Femur (tissue), 1 donor: ENCODE measurements around the gene RXRA.

Experiments
- DNase-seq: peaks from one replicate; pipeline ENCODE4 v3.0.0-alpha.2; 2017

RXRA gene

DNA sequence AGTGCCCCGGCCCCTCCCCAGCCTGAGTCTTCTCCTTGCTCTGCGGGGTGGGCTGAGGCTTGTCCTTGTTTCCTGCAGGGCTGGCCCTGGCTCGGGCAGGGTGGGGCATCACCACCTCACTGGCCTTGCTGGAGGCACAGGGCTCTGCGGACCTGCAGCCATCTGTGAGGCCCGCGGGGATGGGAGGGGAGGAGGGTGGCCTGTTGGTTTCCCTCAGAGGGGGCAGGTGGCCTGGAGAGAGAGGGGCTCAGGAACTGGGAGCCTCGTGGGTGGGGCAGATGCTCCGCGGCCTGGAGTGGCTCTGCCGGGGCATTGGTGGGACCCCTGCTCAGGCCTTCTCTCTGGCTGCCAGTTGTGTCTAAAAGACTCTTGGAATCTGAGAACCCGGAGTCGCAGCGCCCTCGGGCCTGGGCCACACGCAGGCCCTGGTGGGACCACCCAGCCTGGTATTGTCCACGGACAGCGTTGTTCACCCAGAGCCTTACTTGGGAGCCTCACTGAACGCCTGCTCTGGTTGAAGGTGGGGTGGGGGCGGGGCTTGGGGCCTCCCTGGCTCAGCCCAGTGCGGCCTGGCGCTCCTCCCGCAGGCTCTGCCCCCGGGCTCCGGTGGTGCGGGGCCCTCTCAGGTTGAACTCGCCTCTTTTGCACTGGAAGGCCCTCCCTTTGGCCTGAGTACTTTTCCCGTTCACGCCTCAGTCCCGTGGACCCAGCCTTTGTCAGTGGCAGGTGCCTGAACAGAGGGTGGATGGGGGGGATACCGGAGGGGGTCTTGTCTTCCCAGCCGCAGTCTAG is 111.3 kb downstream of the RXRA start:
- DNase-seq, result peak; percentile 43

DNA sequence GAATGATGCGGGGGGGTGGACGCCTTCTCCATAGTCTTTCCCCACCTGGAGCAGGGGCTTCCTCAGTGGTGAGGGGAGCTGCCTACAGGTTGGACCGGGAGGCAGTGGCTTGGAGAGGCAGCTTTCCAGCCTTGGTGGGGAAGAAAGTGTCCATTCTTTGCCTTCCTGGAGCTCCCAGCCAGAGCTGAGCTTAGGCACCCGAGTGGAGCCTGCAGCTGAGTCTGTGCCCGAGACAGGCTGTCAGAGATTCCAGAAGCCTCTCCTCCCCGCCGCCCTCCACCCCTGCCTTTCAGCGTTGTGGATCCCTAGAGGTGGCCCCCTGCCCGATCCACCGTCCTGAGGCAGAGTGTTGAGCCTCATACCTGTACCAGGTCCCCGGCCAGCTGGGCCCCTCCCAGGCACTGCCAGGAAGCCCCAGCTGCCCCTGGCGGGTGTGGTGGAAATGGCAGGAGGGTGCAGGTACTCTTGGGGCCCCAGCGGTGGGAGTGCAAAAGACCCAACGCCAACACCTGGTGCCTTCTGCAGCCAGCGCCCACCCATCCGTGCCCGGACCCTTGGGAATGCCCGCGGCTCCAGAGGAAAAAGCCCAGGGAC is 112.0 kb downstream of the RXRA start:
- DNase-seq, result no peak

DNA sequence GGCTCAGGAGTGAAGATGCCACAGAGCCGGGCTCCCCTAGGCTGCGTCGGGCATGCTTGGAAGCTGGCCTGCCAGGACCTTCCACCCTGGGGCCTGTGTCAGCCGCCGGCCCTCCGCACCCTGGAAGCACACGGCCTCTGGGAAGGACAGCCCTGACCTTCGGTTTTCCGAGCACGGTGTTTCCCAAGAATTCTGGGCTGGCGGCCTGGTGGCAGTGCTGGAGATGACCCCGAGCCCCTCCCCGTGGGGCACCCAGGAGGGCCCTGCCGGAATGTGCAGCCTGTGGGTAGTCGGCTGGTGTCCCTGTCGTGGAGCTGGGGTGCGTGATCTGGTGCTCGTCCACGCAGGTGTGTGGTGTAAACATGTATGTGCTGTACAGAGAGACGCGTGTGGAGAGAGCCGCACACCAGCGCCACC is 113.1 kb downstream of the RXRA start:
- no peak for DNase-seq

DNA sequence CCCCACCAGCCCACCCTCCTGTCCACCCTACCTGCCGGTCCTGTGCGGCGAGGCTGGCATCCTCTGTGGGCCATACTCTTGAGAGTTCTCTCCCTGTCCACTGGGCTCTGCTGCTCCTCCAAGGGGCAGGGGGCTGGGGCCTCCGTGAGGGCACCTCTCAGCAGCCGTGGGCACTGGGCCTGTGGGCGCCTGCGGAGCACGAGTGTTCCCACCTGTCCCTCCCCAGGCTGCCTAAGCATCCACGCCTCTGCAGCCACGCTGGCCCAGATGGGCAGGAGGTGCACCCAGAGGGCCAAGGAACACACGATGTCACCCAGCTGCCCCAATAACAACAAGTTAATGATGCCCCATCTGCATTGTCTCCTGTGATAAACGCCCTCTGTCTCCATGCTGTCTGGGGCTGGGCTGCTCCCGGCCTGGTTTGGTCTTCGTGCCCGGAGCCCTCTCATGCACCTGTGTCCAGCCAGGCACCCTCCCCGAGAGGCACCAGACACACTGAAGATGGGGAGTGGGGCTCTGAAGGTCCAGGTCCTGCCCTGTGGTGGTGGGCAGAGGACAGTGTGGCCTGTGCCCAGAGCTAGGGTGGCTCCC is 114.5 kb downstream of the RXRA start:
- DNase-seq, result no peak

DNA sequence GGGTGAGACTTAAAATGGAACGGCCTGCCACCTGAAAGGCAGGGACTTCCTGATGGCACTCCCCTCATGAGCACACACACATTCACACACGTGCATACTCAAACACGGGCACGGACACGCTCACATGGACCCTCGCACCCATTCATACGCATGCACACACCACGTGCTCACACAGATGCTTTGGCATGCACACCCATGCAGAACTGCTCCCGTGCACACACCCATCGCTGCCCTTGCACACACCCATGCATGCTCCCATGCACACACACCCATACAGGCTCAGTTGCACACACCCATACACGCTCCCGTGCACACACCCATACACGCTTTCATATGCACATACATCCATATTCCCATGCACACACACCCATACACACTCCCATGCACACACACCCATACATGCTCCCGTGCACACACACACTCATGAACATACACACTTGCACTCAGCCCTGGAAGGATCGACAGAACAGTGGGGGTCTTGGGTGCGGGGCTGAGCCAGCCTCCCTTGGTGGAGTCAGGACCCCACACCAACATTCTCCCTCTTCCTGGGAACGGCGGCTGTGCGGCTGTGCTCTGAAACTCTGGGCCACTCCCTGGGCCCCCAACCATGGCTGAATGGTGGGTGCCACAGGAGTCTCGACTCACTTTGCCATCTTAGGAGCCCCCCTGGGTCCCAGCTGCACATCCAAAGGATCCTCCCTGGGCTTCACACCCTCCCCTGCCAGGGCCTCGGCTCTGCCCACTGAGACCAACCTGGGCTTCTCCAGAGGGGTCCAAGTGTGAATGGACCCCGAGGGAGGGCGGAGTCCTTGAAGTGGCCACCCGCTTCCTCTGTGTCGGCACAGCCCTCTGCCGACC is 115.2 kb downstream of the RXRA start:
- DNase-seq, result no peak

DNA sequence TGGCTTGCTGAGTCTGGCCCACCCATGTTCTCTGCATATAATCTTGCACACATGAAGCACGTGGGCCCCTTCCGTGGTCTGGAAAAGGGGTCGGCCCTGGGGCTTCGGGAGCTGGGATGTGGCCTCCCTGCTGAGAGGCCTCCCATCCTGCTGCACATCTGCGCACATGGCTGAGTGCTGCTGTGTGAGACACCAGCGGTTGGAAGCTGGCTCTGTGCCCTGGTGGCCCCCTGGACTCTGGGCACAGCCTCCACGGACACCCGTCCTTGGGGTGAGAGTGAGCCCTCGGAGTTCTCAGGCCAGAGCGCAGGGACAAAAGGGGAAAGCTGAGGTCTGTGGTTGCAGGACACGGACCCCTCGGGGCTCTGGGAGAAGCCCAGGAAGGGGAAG is 115.8 kb downstream of the RXRA start:
- DNase-seq, result peak; percentile 70

DNA sequence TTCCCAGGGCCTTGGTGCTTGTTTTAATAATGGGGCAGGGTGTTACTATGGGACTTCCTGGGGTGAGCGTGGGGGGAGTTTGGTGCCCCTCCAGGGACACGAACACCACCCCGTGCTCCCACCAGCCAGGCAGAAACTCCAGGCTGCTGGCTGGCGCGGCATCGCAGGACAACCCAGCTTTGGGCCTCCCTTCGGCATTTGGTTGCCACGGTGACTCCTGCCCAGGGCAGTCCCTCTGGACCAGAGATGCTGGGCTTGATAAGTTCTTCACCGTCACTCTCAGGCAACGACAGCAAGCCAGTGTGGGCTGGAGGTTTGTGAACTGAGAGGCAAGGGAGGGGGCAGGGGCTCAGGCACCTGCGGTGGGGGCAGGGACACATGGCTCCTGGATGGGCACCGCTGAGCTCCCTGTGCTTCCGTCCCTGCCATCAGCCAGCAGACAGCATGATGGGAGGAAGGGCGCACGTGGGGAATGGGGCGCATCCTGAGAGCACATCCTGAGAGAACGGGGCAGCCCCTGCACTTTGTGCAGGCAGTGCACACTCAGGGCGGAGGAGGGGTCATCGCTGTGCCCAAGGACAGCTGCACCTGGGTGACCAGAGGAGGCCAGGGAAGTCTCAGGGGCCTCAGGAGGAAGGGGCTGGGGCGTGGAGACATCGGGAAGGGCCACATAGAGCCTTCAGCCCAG is 116.4 kb downstream of the RXRA start:
- DNase-seq, result peak; percentile 58

DNA sequence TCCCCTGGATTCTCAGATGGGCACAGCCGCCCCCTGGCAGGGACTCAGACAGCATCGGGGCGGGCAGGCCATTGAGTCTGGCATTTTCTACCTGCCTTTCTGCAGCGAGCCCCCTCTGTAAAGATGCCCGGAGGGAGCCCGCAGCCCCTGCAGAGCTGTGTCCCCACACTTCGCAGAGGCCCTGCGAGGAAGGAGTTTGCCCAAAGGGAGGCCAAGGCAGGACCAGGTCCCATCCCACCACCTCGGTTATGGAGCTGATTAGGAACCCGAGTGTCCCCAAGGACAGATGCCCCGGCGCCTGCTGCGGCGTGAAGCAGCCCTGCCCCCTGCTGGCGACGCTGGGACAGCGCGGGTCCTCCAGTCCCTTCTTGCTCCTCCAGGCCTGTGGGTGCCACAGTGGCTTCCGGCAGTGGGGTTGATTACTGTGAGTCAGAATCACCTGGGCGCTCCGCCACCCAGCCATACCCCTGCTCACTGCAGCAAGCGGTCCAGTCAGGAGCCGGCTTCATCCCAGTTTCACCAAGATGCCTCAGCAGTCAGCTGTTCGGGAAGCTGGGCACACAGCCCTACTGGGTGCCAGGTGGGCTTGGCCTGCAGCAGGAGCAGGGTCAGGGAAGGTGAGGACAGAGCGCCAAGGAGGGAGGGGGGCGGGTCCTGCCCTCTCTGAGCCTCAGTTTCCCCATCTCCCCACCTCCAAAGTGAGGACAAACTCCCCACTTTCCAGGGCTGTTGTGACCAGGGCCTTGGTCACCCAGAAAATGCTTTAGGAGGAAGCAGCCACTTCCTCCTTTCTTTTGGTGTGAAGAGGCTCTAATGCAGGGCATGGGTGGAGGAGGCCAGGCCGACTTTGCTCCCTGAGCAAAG is 117.2 kb downstream of the RXRA start:
- peak; percentile 88 for DNase-seq

DNA sequence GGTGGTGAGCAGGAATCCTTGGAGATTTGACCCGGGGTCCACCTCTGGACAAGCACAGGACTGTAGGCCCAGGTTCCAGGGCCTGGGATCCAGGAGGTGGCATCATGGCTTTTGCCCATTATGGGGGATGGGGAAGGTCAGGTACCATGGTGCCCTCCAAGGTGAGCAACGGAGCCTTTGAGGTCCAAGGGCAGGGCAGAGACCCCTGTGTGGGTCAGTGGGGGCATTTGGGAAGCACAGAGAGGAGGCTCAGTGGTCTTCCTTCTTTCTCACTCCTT is 117.7 kb downstream of the RXRA start:
- DNase-seq, result no peak

DNA sequence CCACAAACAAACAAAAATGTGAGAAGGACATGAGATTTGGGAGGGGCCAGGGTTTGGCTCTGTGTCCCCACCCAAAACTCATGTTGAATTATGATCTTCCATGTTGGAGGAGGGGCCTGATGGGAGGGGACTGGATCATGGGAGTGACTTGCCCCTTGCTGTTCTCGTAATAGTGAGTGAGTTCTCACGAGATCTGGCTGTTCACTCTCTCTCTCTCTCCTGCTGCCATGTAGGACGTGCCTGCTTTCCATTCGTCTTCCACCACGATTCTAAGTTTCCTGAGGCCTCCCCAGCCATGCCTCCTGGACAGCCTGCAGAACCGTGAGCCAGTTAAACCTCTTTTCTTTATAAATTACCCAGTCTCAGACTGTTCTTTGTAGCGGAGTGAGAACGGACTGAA is 118.7 kb downstream of the RXRA start:
- no peak for DNase-seq

DNA sequence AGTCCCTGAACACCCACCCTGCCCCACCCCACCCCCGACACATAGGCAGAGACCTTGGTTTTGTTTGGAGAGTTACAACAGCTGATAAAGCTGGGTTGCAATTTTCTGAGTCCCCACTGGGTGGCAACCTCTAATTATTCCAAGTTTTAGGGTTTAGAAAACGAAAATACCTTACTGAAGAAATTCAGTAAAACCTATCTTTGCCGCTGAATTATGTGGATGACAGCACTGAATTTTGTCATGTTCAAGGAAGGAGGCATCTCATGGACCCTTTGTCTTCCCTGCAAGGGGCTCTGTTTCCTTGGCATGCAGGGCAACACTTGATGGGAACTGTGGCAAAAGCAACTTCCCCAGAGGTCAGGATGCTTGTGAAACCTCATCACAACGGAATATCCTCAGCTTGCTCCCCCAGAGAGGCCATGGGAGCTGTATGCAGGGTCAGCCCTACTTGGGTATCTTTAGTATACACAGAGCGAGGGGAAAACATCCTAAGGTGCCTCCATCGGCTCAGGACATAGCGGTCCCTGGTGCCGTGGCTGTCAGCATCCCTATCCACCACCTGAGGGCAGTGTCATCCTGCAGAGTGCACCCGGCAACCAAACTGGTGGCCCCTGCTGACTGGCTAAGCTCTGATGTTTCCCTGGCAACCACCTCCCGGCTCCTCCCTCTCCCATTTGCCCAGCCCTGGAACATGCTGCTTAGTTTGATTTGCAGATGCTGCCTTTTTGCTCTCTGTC is 123.1 kb downstream of the RXRA start:
- DNase-seq, result peak; percentile 97

DNA sequence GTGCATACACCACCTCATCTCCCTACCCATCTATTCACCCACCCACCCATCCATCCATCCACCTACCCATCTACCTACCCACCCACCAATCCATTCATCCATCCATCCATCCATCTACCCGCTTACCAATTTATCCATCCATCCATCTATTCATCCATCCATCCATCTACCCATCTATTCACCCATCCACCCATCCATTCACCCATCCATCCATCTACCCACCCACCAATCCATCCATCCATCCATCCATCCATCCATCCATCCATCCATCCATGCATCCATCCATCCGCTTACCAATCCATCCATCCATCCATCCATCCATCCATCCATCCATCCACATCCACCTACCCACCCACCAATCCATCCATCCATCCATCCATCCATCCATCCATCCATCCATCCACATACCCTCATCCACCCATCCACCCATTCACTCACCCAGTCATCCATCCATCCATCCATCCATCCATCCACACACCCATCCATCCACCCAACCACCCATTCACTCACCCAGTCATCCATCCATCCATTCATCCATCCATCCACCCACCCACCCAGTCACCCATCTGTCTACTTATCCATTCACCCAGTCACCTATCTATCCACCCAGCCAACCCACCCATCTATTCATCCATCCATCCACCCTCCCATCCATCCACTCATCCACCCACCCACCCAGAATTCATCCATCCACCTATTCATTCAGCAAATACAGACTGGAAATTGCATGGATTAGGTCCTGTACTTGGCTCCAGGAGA is 125.6 kb downstream of the RXRA start:
- no peak for DNase-seq

DNA sequence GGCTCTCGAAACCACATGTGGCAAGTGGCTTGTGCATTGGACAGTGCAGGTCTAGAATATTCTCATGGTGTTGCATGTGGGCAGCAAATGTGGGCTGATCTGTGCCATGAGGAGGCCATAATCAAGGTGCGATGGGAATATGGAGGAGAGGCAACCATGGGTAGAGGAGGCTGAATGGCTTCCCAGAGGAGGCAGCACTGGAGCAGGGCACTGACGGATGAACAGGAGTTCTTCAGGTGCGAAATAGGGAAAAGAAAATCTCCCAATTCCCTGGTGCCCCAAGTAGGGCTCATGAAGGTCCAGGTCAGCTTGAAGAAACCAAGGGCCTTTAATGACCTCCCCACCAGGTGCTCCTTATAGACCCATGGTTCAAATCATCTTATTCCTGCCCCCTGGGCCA is 126.5 kb downstream of the RXRA start:
- no peak for DNase-seq

DNA sequence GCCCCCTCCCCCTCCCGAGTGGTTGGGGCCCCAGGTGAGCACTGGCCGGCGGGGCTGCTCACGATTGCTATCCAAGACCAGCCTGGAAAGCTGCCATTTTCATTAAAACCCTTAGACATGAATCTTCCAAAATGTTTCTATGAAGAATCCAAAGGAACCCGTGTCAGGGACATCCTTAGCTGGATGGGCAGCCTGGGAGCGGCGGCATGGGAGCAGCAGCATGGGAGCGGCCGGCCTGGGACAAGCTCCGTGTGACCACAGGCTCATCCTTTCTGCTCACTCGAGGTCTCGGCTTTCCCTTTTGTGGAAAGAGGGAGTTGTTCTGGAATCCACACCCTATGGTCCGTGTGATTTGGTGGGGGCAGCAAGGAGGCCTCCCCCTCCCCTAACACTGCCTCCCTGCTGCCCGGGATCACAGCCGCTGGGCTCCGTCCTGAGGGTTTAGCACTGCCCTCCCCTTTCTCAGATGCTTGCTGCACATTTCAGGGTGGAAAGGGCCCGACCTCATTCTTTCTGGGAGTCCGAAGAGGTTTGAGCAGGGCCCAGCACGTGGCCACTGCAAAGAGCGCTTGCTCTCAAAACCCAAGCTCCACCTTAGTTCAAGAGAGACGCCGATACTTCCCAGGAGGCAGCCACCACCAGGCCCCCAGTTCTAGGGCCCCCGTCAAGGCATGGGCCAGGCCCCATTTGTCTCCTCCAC is 127.7 kb downstream of the RXRA start:
- DNase-seq, result peak; percentile 49

DNA sequence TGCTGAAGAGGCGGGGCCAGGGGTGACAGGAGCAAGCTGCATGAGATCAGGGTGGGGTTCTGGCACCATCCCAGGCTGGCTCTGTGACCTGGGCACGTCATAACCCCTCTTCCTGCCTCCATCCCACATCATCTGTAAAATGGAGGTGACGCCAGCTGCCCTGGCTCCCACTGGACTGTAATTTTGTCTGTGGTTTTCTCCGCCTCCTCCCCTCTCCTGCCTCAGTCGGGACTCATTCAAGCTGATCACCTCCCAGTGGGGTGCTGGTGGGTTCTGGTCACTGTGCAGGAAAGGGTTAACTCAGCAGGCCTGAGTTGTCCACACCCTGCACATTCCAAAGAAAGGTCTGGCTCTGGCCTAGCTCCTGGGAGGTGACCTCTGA is 128.2 kb downstream of the RXRA start:
- peak; percentile 74 for DNase-seq

DNA sequence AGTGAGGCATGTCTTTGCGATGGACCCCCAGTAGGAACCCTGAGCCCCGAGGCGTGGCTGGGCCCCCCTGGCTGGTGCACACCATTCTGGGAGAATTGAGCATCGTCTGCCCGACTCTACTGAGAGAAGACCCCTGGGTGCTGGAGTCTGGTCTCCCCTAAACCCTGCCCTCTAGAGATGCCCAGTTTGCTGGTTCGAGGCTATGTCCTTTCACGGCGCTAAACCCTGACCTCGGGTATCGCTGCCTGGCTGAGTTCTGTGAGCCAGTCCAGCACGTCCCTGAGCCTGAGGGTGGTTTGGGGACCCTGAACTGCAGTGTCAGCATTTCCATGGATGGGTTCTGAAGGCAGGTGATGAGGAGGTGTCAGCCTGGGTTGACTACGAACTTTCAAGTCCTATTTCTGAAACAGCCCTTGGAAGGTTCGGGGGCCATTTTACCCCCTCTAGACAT is 128.8 kb downstream of the RXRA start:
- DNase-seq, result peak; percentile 39

DNA sequence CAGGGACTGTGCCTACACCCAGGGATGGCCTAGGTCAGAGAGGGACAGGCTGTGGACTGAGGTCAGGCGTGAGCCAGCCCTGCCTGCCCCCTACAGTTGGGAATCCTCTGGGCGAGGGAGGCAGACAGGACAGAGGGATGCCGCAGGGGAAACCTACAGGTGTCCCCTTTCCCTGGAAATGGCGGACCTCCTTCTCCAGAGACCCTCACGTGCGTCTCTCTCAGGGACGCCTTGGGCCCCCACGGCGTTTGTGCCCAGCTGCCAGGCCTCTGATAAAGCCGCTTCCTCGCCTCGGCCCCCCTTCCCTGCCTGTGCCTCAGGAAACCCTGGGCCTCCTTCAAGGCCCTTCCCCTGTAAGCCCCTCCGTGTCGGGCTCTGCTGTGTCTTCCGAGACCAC is 129.3 kb downstream of the RXRA start:
- DNase-seq, result no peak

DNA sequence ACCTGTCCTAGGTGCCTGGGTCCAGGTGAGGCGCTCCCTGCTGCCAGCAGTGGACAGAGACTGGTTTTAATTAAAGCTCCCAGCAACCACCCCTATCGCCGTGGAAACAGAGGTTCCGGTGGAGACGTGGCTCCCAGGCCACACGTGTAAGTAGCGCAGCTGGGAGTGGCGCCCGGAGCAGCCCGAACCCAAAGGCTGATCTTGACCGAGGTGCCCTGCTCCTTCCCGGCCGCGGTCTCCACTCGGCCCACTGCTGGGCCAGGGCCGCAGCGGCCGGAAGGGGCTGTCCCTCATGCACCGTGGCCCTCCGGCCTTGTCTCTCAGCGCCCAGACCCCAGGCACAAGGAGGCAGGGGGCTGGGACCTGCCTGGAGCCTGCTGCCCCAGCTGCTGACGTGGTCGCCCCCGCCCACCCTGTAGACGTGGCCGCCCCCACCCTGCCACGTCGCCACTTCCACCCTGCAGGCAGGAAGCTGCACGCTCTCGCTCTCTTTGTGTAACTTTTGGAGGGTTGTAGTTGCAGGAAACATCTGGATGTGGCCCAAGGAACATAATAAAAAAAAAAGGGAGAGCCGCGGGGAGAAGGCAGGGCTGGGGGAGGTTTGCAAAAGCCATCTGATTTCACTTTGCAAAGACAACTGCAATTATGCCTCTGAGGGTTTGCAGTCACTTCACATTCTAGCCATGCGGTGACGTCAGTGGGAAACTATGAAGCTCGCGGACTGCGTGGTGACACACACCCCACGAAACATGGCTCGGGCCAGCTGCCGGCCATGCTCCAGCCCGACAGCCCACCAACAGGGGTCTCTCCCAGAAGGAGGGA is 129.9 kb downstream of the RXRA start:
- DNase-seq, result peak; percentile 95

DNA sequence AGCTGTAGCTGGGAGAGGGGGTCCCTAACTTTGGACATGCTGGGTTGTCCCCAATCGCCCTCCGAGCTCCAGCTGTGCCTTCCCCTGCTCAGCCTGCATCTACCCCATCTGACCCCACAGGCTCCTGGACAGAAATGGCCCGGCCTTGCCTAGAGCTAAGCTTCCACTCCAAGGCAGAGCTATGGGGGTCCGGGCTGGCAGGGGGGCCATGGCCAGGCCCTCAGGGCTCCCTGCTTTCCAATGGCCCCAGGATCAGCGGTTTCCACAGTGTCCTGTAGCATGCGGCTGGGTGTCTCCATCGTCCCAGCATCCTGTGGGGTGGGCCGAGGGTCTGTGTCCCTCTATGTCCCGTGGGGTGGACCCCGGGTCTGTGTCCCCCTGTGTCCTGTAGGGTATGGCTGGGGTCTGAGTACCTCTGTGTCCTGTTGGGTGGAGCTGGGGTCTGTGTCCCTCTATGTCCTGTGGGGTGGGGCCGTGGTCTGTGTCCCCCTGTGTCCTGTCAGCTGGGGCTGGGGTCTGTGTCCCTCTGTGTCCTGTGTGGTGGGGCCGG is 130.6 kb downstream of the RXRA start:
- DNase-seq, result no peak
